Stimulated activated CD8-positive, alpha-beta memory T cell treated with anti-CD3 and anti-CD28 coated beads, Interleukin-4, amount 100 ng/mL, for 1 hour (primary cell): ENCODE data around the gene IGSF3.
"Not testable (repeated sequence)": the region's sequence is repeated elsewhere in the genome, so short reads cannot be mapped to it uniquely, and the experiment has no call there.

Experiments used
- DNase-seq, 2 donors: peaks; one replicate each; pipeline ENCODE4 v3.0.0-alpha.2; 2020; ENCODE audit warnings: low read depth in 2 of 2, low spot score in 1 of 2

Gene IGSF3

GRCh38 chr1:116580446-116581322 is 86.8 kb downstream of the IGSF3 start:
- no peak for DNase-seq

DNA sequence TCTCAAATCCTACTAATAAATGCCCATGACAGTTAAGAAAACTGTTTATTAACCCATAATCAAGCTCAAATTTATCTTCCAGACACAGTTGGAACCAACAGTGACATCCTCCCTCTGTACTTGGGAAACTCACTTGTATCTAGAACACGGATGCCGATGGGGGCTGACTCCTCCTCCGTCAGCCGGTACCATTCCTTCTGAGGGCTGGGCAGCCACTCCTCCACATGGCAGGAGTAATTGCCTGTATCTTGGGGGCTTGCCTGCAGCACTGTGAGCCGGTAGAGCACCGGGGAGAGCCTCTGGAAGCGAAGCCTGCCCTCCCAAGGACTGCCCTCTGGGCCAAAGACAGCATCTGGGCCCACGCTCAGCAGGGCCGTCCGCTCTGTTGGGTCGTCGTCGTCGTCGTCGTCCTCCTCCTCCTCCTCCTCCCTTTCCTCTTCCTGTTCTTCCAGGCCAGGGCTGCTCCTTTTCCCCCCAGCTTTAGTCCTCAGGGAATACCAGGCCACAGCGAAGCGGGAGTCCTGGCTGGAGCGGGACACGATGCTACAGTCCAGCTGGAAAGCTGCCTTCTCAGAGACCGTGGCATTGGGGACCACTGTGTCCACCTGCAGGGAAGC is 88.2 kb downstream of the IGSF3 start:
- no peak for DNase-seq

GRCh38 chr1:116578581-116578980 is 89.0 kb downstream of the IGSF3 start:
- no peak for DNase-seq

GRCh38 chr1:116577759-116578314 is 89.7 kb downstream of the IGSF3 start:
- no peak for DNase-seq

- DNase-seq, result peak in 1 of 2 donors; percentile 26
These were observed 92.8 kb downstream of the IGSF3 start for GRCh38 chr1:116574581-116575291.

DNA sequence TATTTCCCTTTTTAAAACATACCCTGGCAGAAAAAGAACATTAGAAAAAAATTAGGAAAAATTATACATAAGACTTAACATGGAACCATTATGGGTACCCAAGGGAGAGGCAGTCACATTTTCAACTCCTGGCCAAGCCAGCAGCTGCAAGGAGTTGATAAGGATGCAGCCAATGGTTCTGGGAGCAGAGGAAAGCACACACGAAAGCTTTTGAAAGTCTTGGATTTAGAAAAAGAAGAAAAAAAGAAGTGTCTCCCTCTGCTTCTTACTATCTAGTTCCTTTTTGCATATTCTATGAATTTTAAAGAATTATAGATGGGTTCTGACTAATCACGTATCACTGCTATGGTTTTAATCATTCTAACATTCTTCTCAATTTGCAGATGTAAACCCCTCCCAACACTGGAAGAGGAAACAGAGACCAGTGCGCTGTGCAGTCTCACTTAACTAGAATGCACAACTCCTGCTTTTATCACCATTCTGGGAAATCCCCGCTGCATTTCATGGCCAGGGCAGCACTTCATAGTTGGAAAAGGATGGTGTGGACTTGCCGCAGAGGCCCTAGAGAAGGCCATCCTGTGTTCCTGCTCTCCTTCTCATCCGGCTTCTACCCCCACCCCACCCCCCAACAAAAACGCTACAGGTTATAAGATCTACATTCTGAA is 94.0 kb downstream of the IGSF3 start:
- DNase-seq, result no peak

DNA sequence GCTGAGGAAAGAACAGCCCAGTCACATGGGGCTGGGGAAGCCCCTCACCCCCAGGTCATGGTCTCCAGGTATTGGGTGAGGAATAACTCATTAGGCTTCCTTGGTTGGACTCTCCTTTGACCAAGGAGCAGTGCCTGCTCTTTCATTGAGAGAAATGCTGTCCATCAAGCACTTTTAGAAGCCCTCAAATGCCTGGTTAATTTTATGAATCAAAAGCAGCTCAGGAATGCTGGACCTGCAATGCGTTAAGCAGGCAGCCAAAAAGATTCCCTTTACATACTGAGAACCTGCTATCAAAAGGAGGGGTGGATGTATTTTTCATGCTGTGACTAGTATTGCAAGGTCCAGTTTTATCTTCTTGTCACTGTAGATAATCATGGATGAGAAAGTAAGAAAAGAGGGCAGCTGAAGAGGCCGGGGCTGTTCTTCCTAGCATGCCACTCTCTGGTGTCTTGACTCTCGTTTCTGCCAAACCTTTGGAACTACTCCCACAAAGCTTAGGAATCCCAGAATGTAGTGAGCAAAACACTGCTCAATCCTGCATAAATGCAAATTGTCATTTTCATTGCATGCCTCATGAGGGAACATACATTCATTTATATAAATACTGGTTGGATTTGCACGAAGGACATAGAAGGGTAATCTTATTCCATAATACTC is 94.6 kb downstream of the IGSF3 start:
- DNase-seq, result no peak

DNA sequence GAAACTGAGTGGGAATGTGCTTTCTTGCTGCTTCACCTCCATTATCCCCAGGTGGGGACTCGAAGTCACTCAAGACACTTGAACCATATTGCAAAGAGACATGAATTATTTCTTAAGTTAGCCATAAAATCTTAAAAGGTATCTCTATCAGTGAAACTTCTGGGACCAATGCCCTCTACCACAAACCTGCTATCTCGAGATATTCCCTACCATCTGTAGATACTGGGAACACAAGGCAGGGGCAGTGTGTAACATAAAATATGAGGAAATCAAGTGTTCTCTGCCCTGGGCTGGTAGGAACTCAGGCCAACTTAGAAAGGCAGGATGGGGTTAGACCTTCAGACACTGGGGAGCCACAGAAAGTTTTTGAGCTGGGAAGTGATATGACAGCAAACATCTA is 95.4 kb downstream of the IGSF3 start:
- DNase-seq, result no peak

GRCh38 chr1:116571215-116571919 is 96.2 kb downstream of the IGSF3 start:
- DNase-seq, result no peak

- peak; percentile 56 to 67 for DNase-seq
These were observed 96.9 kb downstream of the IGSF3 start, which contains the start of gene CD58 for GRCh38 chr1:116570358-116571214. TSS of gene CD58 (minus strand) at chr1:116571026. CDS start at chr1:116570972, 54 bp downstream.

- peak in 1 of 2 donors; percentile 25 for DNase-seq
These were observed 97.7 kb downstream of the IGSF3 start for GRCh38 chr1:116569776-116570357.

- DNase-seq, result no peak
These were observed 98.2 kb downstream of the IGSF3 start for GRCh38 chr1:116569381-116569670.

DNA sequence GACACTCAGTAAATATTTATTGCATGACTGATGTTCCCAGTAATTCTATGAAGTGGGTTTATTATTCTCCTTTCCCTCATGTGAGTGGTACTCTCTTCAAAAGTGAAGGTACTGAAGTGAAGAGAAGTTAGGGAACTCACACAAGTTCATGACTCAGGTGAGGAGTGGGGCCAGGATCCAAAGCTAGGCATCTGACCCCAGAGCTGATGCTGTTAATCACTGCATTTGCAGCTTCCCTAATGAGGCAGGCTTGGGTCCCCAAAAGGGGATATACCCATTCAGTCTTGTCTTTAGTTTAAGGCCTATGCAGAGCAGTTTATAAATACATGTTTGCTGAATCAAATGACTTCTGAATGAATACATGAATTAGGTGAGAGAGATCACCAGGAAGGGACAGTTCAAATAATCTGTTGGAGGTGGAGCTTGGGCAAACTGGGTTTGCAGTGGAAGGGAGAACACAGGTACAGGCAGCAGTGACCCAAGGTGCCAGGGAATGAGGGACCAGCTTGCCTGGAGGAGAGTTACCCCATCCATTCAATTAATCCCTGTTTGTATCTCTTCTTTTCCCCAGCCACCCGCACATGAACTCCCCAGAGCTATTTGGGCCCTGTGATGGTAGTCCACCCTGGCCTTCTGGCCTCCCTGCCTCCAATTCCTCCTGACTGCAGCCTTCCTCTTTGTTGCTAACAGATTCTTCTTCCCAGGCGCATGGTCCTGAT is 98.7 kb downstream of the IGSF3 start:
- no peak for DNase-seq

- no peak for DNase-seq
These were observed 99.5 kb downstream of the IGSF3 start for GRCh38 chr1:116567790-116568661.

- DNase-seq, result no peak
These were observed 102.3 kb downstream of the IGSF3 start for GRCh38 chr1:116565222-116565621.

- DNase-seq, result no peak
These were observed 103.1 kb downstream of the IGSF3 start for GRCh38 chr1:116564426-116564825.

DNA sequence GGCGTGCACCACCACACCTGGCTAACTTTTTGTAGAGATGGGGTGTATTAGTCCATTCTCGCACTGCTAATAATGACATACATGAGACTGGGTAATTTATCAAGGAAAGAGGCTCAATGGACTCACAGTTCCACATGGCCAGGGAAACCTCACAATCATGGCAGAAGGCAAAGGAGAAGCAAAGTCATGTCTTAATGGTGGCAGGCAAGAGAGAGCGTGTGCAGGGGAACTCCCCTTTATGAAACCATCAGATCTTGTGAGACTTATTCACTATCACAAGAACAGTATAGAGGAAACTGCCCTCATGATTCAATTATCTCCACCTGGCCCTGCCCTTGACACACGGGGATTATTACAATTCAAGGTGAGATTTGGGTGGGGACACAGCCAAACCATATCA is 105.1 kb downstream of the IGSF3 start:
- not testable (repeated sequence) for DNase-seq
